IMR-90 (cell line): ENCODE data around the gene DYRK3. TPM values are rescaled to one million over a fixed set of nuclear protein-coding genes. Genes with fewer than 3 reads are reported as not detected.

ENCODE experiments used
- ATAC-seq: fragments of 200-7000 bp; cut with Tn5 transposase; 2 replicates; pipeline ENCODE4 v1.9.1; 2020; ENCODE audit warnings: low read depth, mild to moderate bottlenecking, moderate library complexity
- BruUV-seq: library from RNA; stranded (reverse); fragments of 400-500 nt; replicated peaks from 2 replicates; lab custom pipeline; 2021; lab: Mats Ljungman, UMichigan
- CTCF ChIA-PET: fragments of 300-600 bp; formaldehyde crosslinking; extraction: SDS; loops from one replicate; lab custom pipeline; 2021; ENCODE audit warnings: antibody characterized with exemption; lab: Yijun Ruan, JAX
- POLR2A ChIA-PET: fragments of 300-600 bp; sonication (Branson Sonifier 250); formaldehyde crosslinking; loops from one replicate; lab custom pipeline; 2022; ENCODE audit warnings: antibody characterized with exemption; ENCODE audit not compliant: unreplicated experiment; lab: Charles Lee
- DNase-seq: peaks from one replicate; pipeline ENCODE4 v3.0.0; 2013
- H2AFZ ChIP-seq: replicated peaks from 2 replicates; pipeline ENCODE3; 2013; ENCODE audit warnings: low read length, mild to moderate bottlenecking; ENCODE audit not compliant: poor library complexity
- H2AK5ac ChIP-seq: 2 replicates; pipeline ENCODE4 v1.6.1; 2013; ENCODE audit warnings: low read depth, low read length, inconsistent platforms
- H2AK9ac ChIP-seq: replicated peaks from 2 replicates; pipeline ENCODE3; 2013; ENCODE audit warnings: mild to moderate bottlenecking, low read depth, low read length, moderate library complexity; ENCODE audit not compliant: poor library complexity
- H2BK120ac ChIP-seq: 2 replicates; pipeline ENCODE4 v1.6.1; 2013; ENCODE audit warnings: low read depth, low read length, inconsistent platforms
- H2BK15ac ChIP-seq: 3 replicates; pipeline ENCODE4 v1.6.1; 2013; ENCODE audit warnings: low read depth, low read length, inconsistent platforms
- H2BK20ac ChIP-seq: 2 replicates; pipeline ENCODE4 v1.6.1; 2013; ENCODE audit warnings: low read depth, mild to moderate bottlenecking, inconsistent platforms, low read length, moderate library complexity
- H2BK5ac ChIP-seq: 2 replicates; pipeline ENCODE4 v1.6.1; 2013; ENCODE audit warnings: mild to moderate bottlenecking, low read depth, low read length, inconsistent platforms; ENCODE audit not compliant: poor library complexity, severe bottlenecking
- H3K14ac ChIP-seq: replicated peaks from 2 replicates; pipeline ENCODE4 v1.6.1; 2013; ENCODE audit warnings: low read depth, low read length, inconsistent platforms
- H3K18ac ChIP-seq: 2 replicates; pipeline ENCODE4 v1.6.1; 2013; ENCODE audit warnings: low read depth, low read length, control low read depth
- H3K23ac ChIP-seq: 2 replicates; pipeline ENCODE4 v1.6.1; 2013; ENCODE audit warnings: low read depth, low read length, inconsistent platforms
- H3K27ac ChIP-seq: 2 replicates; pipeline ENCODE4 v1.5.1; 2013; ENCODE audit warnings: mild to moderate bottlenecking, control low read depth, low read length; ENCODE audit not compliant: insufficient read depth
- H3K27me3 ChIP-seq: 2 replicates; pipeline ENCODE4 v1.6.1; 2013; ENCODE audit warnings: low read length; ENCODE audit not compliant: control insufficient read depth, insufficient read depth
- H3K36me3 ChIP-seq: 2 replicates; pipeline ENCODE4 v1.6.1; 2013; ENCODE audit warnings: low read length, mixed read lengths; ENCODE audit not compliant: control insufficient read depth, insufficient read depth
- H3K4ac ChIP-seq: 2 replicates; pipeline ENCODE4 v1.6.1; 2013; ENCODE audit warnings: low read depth, low read length, inconsistent platforms
- H3K4me1 ChIP-seq: 2 replicates; pipeline ENCODE4 v1.6.1; 2013; ENCODE audit warnings: low read length, mixed read lengths; ENCODE audit not compliant: control insufficient read depth, insufficient read depth
- H3K4me2 ChIP-seq: 2 replicates; pipeline ENCODE4 v1.6.1; 2013; ENCODE audit warnings: low read depth, mild to moderate bottlenecking, control low read depth, low read length, moderate library complexity
- H3K4me3 ChIP-seq: 2 replicates; pipeline ENCODE4 v1.5.1; 2013; ENCODE audit warnings: low read depth, mild to moderate bottlenecking, control low read depth, low read length, moderate library complexity; ENCODE audit not compliant: insufficient read depth
- H3K56ac ChIP-seq: 2 replicates; pipeline ENCODE4 v1.6.1; 2013; ENCODE audit warnings: low read length, inconsistent platforms; ENCODE audit not compliant: insufficient read depth; ENCODE audit errors: extremely low read depth
- H3K79me1 ChIP-seq, 2 experiments: 2 replicates each; pipeline ENCODE4 v1.6.1; 2013; ENCODE audit warnings: low read length in 2 of 2, inconsistent platforms in 1 of 2, low read depth in 1 of 2
- H3K9ac ChIP-seq: 2 replicates; pipeline ENCODE4 v1.6.1; 2013; ENCODE audit warnings: low read depth, low read length, control low read depth
- H3K9me1 ChIP-seq: 2 replicates; pipeline ENCODE4 v1.6.1; 2013; ENCODE audit warnings: low read length, inconsistent platforms; ENCODE audit not compliant: insufficient read depth
- H3K9me3 ChIP-seq: 2 replicates; pipeline ENCODE4 v1.6.1; 2013; ENCODE audit warnings: low read length; ENCODE audit not compliant: control insufficient read depth, insufficient read depth
- H4K20me1 ChIP-seq: 2 replicates; pipeline ENCODE4 v1.6.1; 2013; ENCODE audit warnings: low read length, inconsistent platforms; ENCODE audit not compliant: insufficient read depth
- H4K5ac ChIP-seq: 2 replicates; pipeline ENCODE4 v1.6.1; 2013; ENCODE audit warnings: mild to moderate bottlenecking, low read depth, low read length, control low read depth
- H4K8ac ChIP-seq, 2 experiments: 2 replicates each; pipeline ENCODE4 v1.6.1; 2013; ENCODE audit warnings: low read depth in 2 of 2, low read length in 2 of 2, control low read depth in 1 of 2, inconsistent platforms in 1 of 2
- H4K91ac ChIP-seq: 2 replicates; pipeline ENCODE4 v1.6.1; 2013; ENCODE audit warnings: low read depth, low read length, inconsistent platforms; ENCODE audit not compliant: insufficient read depth
- BHLHE40 ChIP-seq: fragments of 150-350 bp; IDR thresholded peaks from 2 replicates; pipeline ENCODE4 v1.6.1; 2016; ENCODE audit warnings: mild to moderate bottlenecking, low read depth, low read length
- CHD1 ChIP-seq: IDR thresholded peaks from 2 replicates; pipeline ENCODE4 v1.6.1; 2012; ENCODE audit warnings: low read depth, low read length, improper control_type of control experiment
- FOS ChIP-seq: fragments of 150-350 bp; IDR thresholded peaks from 2 replicates; pipeline ENCODE4 v1.6.1; 2016; ENCODE audit warnings: low read depth, low read length
- POLR2A ChIP-seq: IDR thresholded peaks from 2 replicates; pipeline ENCODE4 v1.6.1; 2012; ENCODE audit warnings: mild to moderate bottlenecking, low read depth, low read length
- RAD21 ChIP-seq: IDR thresholded peaks from 2 replicates; pipeline ENCODE4 v1.6.1; 2012; ENCODE audit warnings: low read length, improper control_type of control experiment
- USF2 ChIP-seq: fragments of 150-350 bp; IDR thresholded peaks from 2 replicates; pipeline ENCODE4 v1.6.1; 2017; ENCODE audit warnings: mild to moderate bottlenecking, antibody characterized with exemption, low read length, low read depth
- WGBS, 2 experiments: methylation state at CpG; one replicate each; pipeline versions ENCODE4 v1.1.5 to v1.1.7; 2013; ENCODE audit warnings: missing lambda C conversion rate in 2 of 2; ENCODE audit not compliant: insufficient read length in 1 of 2; ENCODE audit errors: extremely low coverage in 2 of 2; 5-methylcytosine and 5-hydroxymethylcytosine counted together
- dilution Hi-C: fragments of 300-500 bp; cut with HindIII; formaldehyde crosslinking; loops from one replicate; pipeline ENCODE4 v1.14.3; 2018; ENCODE audit warnings: low sequenced_read_pairs; ENCODE audit not compliant: unreplicated experiment
- in situ Hi-C: fragments of 300-500 bp; cut with MboI; formaldehyde crosslinking; loops from 3 replicates; pipeline ENCODE4 v1.14.3; 2019; ENCODE audit warnings: low sequenced_read_pairs, inconsistent platforms, mixed read lengths
- intact Hi-C: fragments of 100-400 bp; cut with micrococcal nuclease; formaldehyde crosslinking; loops from 2 replicates; pipeline ENCODE4 v1.10.0; 2022
- polyA plus RNA-seq, 3 experiments: library from polyadenylated mRNA; depleted of rRNA; stranded (reverse); fragments of >200 nt; gene quantifications; 2 replicates each; pipeline ENCODE4 v1.2.3, GENCODE V29; 2012; ENCODE audit warnings: low replicate concordance in 1 of 3
- total RNA-seq: library from RNA; depleted of rRNA; stranded (reverse); fragments of >200 nt; gene quantifications from 2 replicates; pipeline ENCODE4 v1.2.3, GENCODE V29; 2012

The DYRK3 gene
- total and polyA plus RNA-seq, 2 of the 4 experiments (the other 2 are of a cell fraction), result 5.5 to 22.0 TPM

- H3K4me1 ChIP-seq, result peaks cover 7% of the 10 kb centered on the region
- no peak overlapping the region for H3K4me3 ChIP-seq
- no peak for ATAC-seq
- H3K9me3 ChIP-seq, result no peaks in the 10 kb centered on the region
- TF ChIP-seq POLR2A (no peak), CHD1 (no peak), BHLHE40 (no peak), RAD21 (no peak), USF2 (no peak), FOS (no peak)
- no peak overlapping the region for H3K4ac ChIP-seq
- H3K36me3 ChIP-seq, result peaks cover 21% of the 10 kb centered on the region
- BruUV-seq, result no TSS peak
- no peak overlapping the region for H3K4me2 ChIP-seq
- no peak overlapping the region for H2BK120ac ChIP-seq
- H4K8ac ChIP-seq, result no peak overlapping the region
- peaks cover 15% of the 10 kb centered on the region for H3K9me1 ChIP-seq
- H3K79me1 ChIP-seq, result peaks cover 0 to 10% of the 10 kb centered on the region in 2 experiments; a peak in 1 of 4 replicates
- no peak overlapping the region for H3K23ac ChIP-seq
- dilution Hi-C loops, result no loop called here
- H3K14ac ChIP-seq, result no peak overlapping the region
- no peaks in the 10 kb centered on the region for H3K27me3 ChIP-seq
- no peak overlapping the region for H2BK5ac ChIP-seq
- no peak overlapping the region for H2AFZ ChIP-seq
- CTCF ChIA-PET, result interaction anchor here (0.6 to 1.4 kb wide), 4 partner anchors 19 to 390 kb away, joined by 3 read pairs; partner anchors contain the start of gene EIF2D
- peak overlapping the region; percentile 37 for H2AK9ac ChIP-seq
- no peak overlapping the region for H2BK15ac ChIP-seq
- in situ Hi-C loops, result no loop called here
- intact Hi-C loops, result no loop called here
- H3K9ac ChIP-seq, result no peak overlapping the region
- H3K18ac ChIP-seq, result no peak overlapping the region
- H3K56ac ChIP-seq, result no peak overlapping the region
- no CpG with 5 or more reads among the region's 7 CpGs for WGBS, 2 experiments
- no peak overlapping the region for H2BK20ac ChIP-seq
- H3K27ac ChIP-seq, result no peak overlapping the region
- no peak overlapping the region for H2AK5ac ChIP-seq
- 0 out of 2 replicates have a peak, but pooled peaks cover 2% of the 10 kb centered on the region for H4K20me1 ChIP-seq
- DNase-seq, result no peak
- no peak overlapping the region for H4K91ac ChIP-seq
- POLR2A ChIA-PET, result no interaction called here
- H4K5ac ChIP-seq, result no peak overlapping the region
These were observed 41.9 kb upstream of the DYRK3 start for GRCh38 chr1:206593351-206593925.
